HL-60/S4 treated with retinoic acid at 250 ng/mL for 4 days and 3 days (cell line): ENCODE measurements around the gene LYST.
"Not testable (repeated sequence)": the region's sequence is repeated elsewhere in the genome, so short reads cannot be mapped to it uniquely, and the experiment has no call there.

ENCODE experiments used
- in situ Hi-C: fragments of 300-500 bp; cut with MboI; formaldehyde crosslinking; loops from 2 replicates; pipeline ENCODE4 v1.7.0; 2022; ENCODE audit warnings: low sequenced_read_pairs

Gene LYST

GRCh38 chr1:235669277-235669676 is 197.4 kb downstream of the LYST start:
- in situ Hi-C loops, result no loop called here

GRCh38 chr1:235663628-235664027 is 203.1 kb downstream of the LYST start:
- in situ Hi-C loops, result no loop called here

- in situ Hi-C loops, result no loop called here
Measured at GRCh38 chr1:235661568-235661967, 205.1 kb downstream of the LYST start.

- in situ Hi-C loops, result no loop called here
Measured at GRCh38 chr1:235659186-235659771, 207.4 kb downstream of the LYST start.

- in situ Hi-C loops, result no loop called here
Measured at GRCh38 chr1:235657747-235658526, 208.8 kb downstream of the LYST start.

- in situ Hi-C loops, result no loop called here
Measured at GRCh38 chr1:235657269-235657668, 209.4 kb downstream of the LYST start.

GRCh38 chr1:235652364-235652763 is 214.3 kb downstream of the LYST start:
- in situ Hi-C loops, result no loop called here

GRCh38 chr1:235651170-235651806 is 215.4 kb downstream of the LYST start:
- in situ Hi-C loops, result no loop called here

GRCh38 chr1:235650341-235651169 is 216.2 kb downstream of the LYST start:
- in situ Hi-C loops, result no loop called here

GRCh38 chr1:235649368-235650163 is 217.1 kb downstream of the LYST start, which contains the start of gene GNG4:
Gene GNG4, minus strand, starts transcription at chr1:235649784. Its CDS starts 65,946 bp downstream, at chr1:235583838.
- in situ Hi-C loops, result no loop called here

GRCh38 chr1:235648954-235649367 is 217.7 kb downstream of the LYST start:
- in situ Hi-C loops, result no loop called here

- in situ Hi-C loops, result no loop called here
Measured at GRCh38 chr1:235648407-235648907, 218.2 kb downstream of the LYST start.

GRCh38 chr1:235647537-235647936 is 219.2 kb downstream of the LYST start:
- in situ Hi-C loops, result not testable (repeated sequence)

- in situ Hi-C loops, result no loop called here
Measured at GRCh38 chr1:235646463-235646862, 220.2 kb downstream of the LYST start.

- in situ Hi-C loops, result no loop called here
Measured at GRCh38 chr1:235644693-235645305, 221.9 kb downstream of the LYST start.

- in situ Hi-C loops, result no loop called here
Measured at GRCh38 chr1:235643837-235644692, 222.6 kb downstream of the LYST start.

GRCh38 chr1:235642943-235643371 is 223.7 kb downstream of the LYST start:
- in situ Hi-C loops, result no loop called here
